Stimulated activated naive CD4-positive, alpha-beta T cell treated with Interleukin-2 at 50 U/mL for 16 hours (primary cell): ENCODE results near the gene RNF212.
"Not testable (repeated sequence)": the region's sequence is repeated elsewhere in the genome, so short reads cannot be mapped to it uniquely, and the experiment has no call there.

Experiments
- DNase-seq: peaks from one replicate; lab custom pipeline; 2025; lab: John Stamatoyannopoulos, UW

RNF212 gene

GRCh38 chr4:1113311-1114009 lies at the start of gene RNF212:
RNF212 (minus strand) TSS chr4:1113564; CDS start chr4:1113464, 100 bp downstream.
- peak; percentile 19 for DNase-seq

GRCh38 chr4:1160351-1160750 lies 47.0 kb upstream of the RNF212 start:
- no peak for DNase-seq

DNA sequence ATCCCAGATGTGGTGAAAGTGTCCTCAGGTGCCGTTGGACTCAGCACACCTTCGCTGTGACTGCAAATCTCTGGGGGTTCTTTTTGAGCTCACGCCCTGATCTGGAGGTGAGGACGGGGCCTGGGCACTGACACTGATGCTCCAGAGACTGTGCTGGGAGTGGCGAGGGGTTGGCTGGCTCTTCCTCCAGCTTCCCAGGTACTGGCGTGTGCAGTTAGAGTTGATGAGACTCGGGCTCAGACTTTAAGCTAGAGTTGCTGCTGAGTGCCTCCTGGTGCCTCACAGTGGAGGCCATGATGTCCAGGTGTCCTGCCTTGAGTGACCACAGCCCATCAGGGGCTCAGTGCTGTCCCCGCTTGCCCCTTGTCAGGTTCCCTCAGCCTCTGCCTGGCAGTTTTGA lies 42.7 kb upstream of the RNF212 start:
- DNase-seq, result no peak

GRCh38 chr4:1155314-1155713 lies 42.0 kb upstream of the RNF212 start:
- no peak for DNase-seq

DNA sequence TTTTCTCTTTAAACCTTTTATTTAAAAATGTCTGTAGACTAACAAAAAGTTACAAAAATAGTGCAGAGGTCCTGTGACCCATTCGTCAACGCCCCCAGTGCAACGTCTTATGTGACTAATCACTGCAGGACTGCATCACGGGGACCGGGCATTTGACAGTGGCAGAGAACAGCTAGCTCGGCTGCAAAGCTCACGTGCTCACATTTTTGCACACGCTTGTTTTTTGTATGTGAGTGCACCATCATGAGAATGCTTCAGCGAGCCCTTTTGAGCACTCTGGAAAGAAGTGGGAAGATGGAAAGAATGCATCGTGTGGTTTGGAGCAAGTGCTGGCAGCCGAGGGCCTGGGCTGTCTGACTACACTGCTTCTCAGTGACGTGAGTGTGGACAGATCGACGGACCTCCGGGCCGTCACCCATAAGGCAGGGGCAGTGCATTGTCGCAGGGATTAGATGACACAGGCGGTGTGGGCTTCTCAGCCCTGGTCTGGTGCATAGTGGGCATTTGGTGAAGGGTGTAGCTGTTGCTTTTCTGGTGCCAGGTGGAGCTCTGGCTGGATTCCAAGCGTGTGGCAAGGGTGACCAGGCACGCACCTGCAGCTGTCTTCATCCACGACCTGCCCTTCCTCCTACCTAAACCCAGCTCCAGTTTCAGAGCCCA lies 41.3 kb upstream of the RNF212 start:
- DNase-seq, result no peak

GRCh38 chr4:1154126-1154522 lies 40.8 kb upstream of the RNF212 start:
- no peak for DNase-seq

DNA sequence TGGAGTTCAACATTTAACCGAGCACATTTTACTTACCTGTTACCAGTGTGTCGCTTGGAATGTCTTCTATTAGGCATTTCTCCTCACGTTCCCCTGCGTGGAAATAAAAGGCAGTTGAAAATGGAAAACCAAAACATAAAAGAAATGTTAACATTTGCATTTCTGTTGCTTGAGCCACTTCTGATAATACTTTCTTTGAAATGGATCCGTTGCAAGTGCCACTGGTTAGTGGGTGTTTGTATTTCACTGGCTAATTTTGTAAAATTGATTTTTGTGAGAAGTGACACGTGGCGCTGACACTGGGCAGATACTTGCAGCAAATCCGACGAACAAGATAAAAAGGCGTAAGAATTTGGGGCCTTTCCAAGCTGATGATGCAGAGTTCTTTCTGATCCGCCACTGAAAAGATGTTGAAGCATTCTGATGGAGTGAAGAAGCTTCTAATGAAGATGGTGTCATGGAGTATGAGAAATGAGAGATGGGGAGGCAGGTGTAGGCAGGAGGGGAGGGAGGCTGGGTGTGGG lies 40.3 kb upstream of the RNF212 start:
- DNase-seq, result no peak

DNA sequence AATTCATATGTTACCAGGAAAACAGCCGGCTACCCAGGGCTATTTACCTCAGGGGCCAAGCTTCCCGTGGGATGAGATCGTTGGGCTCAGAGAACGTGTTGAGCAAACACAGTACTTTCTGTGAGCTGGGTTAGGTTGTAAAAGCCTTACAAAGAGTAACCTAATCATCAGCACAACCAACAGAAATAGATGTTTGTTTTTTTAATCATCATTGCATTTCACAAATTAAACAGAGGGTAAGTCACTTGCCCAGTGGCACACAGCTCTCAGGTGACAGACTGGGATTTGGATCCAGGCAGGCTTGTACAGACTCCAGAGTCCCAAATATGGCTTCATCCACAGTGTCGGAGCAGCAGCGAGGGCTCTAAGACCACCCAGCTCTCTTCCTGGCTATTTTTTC lies 38.9 kb upstream of the RNF212 start:
- no peak for DNase-seq

GRCh38 chr4:1151541-1151940 lies 38.2 kb upstream of the RNF212 start:
- DNase-seq, result no peak

- DNase-seq, result no peak
These were observed 37.5 kb upstream of the RNF212 start for GRCh38 chr4:1150875-1151274.

DNA sequence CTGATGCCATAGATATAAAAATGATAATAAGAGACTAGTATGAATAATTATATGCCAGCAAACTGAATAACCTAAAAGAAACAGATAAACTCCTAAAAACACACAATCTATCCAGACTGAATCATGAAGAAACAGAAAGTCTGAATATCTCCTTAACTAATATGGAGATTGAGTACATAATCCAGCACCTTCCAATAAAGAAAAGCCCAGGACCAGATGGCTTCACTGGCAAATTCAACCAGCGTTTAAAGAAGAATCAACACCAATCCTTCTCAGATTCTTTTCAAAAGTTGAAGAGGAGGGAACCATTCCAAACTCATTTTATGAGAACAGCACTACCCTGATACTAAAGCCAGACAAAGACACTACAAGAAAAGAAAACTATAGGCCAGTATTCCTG lies 26.5 kb upstream of the RNF212 start:
- DNase-seq, result no peak

DNA sequence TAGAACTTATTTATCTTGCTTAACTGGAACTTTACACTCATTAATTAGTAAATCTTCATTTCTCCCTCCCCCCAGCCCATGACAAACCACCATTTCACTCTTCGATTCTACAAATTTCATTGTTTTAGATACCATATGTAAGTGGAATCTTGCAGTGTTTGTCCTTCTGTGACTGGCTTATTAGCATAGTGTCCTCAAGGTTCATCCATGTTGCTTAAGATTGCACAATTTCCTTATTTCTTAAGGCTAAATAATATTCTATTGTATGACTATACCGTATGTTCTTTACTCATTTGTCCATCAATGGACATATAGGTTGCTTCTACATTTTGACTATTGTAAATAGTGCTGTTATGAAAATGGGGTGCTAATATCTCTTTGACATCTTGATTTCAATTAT lies 24.5 kb upstream of the RNF212 start:
- DNase-seq, result no peak

GRCh38 chr4:1137063-1137776 lies 23.9 kb upstream of the RNF212 start:
- no peak for DNase-seq

- DNase-seq, result no peak
These were observed 22.7 kb upstream of the RNF212 start for GRCh38 chr4:1136048-1136447.

GRCh38 chr4:1133033-1133432 lies 19.7 kb upstream of the RNF212 start:
- no peak for DNase-seq

GRCh38 chr4:1130316-1131186 lies 17.2 kb upstream of the RNF212 start:
- peak; percentile 54 for DNase-seq

DNA sequence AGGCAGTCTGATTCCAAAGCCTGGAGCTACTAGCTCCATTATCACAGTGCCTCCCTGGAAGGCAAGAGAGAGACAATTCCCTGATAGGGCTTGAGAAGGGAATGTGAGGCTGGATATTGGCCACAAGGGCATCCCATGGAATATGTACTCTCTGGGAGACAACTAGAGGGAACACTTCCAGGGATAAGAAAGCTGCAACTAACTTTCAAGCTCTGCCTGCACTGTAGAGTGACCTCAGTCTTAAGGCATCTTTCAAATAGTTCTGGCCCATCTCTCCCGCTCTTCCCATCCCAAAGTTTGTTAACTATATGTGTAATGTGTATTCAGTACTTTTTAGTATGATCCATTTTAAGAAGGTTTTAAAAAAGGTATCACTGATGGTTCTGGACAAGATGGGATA lies 13.1 kb upstream of the RNF212 start:
- no peak for DNase-seq

DNA sequence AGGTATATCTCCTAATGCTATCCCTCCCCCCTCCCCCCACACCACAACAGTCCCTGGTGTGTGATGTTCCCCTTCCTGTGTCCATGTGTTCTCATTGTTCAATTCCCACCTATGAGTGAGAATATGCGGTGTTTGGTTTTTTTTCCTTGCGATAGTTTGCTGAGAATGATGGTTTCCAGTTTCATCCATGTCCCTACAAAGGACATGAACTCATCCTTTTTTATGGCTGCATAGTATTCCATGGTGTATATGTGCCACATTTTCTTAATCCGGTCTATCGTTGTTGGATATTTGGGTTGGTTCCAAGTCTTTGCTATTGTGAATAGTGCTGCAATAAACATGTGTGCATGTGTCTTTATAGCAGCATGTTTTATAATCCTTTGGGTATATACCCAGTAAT lies 12.1 kb upstream of the RNF212 start:
- not testable (repeated sequence) for DNase-seq

DNA sequence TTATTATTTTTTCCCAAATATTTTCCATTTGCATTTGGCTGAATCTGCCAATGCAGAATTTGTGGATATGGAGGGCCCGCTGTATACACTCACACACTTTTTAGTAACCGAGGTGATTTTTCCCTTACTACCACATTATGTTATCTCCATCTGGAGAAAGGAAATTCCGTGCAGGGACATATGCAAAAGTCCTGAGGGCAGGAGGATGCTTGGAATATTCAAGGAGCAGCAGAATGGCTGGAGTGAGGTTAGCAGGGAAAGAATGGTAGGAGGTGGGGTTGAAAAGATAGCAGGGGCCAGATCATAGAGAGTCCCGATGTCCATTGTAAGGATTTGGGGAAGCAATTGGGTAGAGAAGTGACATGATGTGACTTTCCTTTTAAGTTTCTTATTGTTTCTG lies 11.5 kb upstream of the RNF212 start:
- DNase-seq, result no peak

GRCh38 chr4:1122505-1122904 lies 9.1 kb upstream of the RNF212 start:
- no peak for DNase-seq

DNA sequence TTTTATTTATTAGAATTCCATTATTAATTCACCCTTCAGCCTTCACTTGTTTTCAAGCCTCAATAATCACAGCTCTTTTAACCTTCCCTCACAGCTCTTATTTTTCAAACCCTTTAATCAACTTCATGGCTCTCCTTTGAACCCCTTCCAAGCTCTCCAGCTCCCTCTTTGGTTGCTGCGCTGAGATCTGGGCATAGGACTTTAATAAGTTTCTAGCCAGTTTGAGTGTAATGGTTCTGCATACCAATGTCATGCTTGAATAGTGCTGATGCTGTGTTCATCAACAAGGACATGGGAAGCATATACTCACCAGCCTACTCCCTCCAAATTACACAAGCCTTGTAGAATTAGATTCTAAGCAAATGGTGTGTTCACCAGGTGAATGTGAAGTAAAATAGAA lies 3.5 kb upstream of the RNF212 start:
- DNase-seq, result no peak
